NOMO-1 treated with dmso at 0.1 percent for 144 hours (cell line): Measurements from ENCODE around the gene MCM10.

Experiments used
- DNase-seq: peaks from one replicate; lab custom pipeline; 2025; ENCODE audit not compliant: unreplicated experiment; lab: John Stamatoyannopoulos, UW

The MCM10 gene

DNA sequence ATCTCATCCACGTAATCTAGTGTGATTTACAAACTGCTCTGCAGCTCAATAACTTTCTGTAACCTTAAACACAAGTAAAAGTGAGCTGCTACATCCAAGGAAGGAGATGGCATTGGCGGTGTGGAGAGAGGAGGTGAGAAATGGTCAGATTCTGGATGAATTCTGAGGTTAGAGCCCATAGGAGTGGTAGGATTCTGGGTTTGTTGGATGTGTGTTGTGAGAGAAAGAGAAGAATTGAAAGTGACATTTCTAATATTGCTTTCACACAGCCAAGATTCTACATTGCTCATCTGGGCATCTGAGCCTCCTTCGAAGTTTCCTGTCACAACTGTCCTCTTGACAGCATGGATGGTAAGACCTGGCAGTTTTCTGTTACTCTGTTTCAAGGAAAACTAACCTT lies 2.5 kb downstream of the MCM10 start:
- DNase-seq, result no peak

DNA sequence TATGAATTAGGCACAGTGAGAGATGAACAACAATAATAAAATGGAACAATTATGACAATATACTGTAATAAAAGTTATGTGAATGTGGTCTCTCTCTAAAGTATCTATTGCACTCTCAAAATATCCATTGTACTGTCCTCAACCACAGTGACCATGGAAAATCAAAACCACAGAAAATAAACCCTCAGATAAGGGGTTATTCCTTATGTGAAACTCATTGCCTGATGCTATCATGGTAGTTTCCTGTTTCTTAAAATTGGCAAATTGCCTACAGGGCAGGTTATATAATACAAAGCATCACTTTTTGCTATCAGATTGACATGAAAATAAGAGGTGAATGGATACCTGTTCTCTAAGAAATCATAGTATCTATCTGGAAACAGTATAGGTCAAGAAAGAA lies 3.8 kb downstream of the MCM10 start:
- no peak for DNase-seq

DNA sequence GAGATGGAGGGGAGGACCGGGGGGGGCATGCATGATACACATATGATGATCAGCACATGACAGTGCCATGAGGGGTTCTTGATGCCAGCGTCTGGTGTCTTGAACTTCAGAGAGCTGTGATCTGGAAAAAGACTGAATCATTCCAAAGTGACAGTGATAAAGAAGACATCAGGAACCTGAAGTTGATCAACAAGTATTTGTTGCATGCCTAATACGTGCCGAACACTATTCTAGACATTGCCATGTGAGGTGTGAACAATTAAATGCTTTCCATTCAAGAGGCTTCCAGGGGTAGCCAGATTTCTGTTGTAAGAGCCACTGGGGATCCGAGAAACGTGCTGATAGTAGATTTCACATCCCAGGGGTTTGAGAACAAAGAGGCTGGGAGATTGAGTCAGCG lies 6.2 kb downstream of the MCM10 start:
- DNase-seq, result no peak

DNA sequence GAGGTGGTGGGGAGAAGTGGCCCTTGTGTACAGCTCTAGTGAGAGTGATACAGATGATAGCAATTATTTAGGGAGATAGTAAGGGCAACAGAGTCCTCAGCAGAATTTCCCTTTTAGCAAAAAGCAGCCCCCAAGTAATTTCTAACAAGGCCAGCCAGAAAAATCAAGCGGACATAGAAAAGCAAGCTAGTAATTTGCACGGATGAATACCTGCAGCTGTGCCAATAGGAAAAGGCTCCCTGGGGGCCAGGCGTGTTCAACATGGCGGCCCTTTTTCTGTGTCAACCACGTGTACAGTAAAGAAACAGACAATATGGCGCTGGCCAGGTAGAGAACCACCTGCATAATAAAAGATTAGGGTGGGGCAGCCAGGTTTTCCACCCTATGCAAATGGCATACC lies 7.4 kb downstream of the MCM10 start:
- no peak for DNase-seq

DNA sequence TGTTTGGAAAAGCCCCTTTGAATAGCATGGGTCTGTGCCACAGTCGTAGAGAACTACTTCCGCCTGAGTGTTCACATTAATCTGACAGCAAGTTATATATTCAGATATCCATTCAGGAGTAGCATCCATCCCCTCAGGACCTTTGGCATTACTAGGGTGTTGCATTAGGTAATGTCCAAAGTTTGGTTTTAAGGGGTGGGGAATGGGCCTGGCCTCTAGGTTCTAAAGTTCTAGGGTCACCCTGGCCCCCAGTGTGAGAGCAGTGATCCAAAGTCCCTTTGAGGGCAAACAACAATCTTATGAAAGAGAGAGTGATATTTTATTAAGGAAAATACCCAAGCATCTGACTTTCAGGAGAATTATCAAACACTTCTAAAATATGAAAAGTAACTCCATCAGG lies 12.3 kb downstream of the MCM10 start:
- no peak for DNase-seq

DNA sequence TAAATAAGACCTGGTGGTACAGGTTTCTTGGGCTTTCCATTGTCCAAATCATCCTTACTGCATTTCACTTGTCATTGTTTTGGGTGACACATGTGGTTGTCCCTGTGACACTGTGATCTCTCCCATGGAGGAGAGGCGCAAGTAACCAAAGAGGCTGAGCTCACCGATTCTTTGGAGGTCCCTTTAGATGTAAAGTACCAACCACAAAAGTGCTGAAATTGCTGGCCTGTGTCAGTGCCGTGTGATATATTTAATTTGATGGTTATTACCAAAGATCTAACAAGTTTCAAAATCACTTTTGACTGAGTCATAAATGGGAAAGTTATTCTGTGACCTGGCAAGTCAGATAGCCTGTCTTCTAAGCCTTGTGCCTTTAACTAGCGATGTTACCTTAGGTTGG lies 19.4 kb downstream of the MCM10 start:
- no peak for DNase-seq

DNA sequence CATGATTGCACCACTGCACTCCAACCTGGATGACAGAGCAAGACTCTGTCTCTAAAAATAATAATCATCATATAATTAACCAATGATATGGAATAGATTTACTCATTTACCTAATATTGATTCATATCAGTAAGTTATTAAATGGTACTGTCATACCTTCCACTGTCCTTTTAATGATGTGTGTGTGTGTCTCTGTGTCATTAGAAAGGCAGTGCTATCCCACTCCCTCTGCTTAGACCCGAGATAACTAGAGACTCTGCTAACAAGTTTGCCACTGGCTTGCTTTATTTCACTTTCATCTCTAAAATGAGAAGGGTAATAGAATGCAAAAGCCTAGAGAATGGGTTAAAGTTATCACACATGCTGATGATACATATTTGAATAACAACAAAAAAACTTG lies 21.1 kb downstream of the MCM10 start:
- no peak for DNase-seq

DNA sequence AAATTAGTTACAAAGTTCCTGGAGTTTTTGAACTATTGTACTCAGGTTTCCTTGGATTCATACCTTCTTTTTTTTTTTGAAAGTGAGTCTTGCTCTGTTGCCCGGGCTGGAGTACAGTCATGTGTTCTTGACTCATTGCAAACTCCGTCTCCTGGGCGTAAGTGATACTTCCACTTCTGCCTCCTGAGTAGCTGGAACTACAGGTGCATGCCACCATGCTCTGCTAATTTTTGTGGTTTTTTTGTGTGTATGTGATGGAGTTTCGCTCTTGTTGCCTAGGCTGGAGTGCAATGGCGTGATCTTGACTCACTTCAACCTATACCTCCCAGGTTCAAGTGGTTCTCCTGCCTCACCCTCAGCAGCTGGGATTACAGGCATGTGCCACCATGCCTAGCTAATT lies 22.3 kb downstream of the MCM10 start:
- DNase-seq, result no peak

DNA sequence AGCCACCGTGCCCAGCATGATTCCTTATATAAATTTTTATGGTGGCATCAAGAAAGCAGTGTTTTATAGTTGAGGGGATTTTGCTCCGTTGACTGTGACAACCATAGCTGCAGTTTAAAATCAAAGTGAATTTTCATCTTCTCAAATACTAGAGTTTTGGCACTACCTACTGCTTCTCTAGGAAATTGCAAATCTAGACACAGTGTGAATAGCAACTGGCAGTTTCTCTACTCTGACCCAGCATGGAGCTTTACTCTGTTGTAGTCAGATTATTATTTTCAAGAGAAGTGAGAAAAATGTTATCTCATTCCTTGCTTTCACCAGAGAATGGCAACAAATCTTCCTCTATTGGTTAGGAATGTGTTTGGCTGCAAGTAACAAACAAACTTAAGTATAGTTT lies 22.9 kb downstream of the MCM10 start:
- DNase-seq, result no peak

DNA sequence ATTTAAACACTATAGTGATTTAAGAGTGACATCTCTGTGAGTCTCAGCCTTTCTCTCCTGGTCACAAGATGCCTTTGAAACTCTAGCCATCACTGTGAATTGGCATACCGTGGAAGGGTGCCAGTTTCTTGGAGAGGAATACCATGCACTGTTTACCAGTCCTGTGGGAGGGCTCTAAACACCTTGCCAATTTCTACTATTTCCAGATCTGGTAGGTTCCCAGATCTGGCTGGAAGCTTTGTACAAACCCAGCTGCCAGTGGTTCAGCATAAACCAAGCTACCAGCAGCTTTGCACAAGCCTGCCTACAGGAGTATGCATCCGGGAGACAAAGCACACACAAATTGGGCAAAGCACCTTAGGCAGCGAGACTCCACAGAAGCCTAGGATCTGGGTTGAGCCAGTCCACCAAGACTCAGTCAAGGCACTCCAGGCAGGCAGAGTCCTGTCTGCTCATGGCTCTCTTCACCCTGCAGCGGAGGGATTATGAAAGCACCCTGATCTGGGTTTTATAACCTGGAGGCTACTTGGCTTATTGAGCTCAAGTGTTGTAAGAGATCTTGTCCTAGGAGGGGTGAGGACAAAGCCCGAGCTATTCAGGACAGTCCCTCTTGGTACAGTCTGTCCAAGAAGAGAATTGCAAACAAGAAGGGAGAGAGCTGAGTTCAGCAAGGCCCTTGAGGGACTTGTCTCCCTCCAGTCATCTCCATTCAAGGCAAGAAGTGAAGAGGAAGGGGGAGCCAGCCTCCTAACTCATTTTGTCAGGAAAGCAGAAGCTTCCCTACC lies 23.6 kb downstream of the MCM10 start:
- no peak for DNase-seq

DNA sequence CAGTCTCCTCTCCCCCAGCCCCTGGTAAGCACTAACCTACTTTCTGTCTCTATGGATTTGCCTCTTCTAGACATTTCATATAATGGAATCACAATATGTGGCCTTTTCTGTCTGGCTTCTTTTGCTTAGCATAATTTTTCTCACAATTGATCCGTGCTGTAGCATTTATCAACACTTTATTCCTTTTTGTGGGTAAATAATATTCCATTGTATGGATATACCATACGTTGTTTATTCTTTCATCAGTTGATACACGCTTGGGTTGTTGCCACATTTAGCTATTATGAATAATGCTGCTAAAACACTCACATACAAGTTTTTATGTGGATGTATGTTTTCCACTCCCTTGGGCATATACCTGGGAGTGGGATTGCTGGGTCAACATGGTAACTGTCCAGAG lies 25.8 kb downstream of the MCM10 start:
- no peak for DNase-seq

DNA sequence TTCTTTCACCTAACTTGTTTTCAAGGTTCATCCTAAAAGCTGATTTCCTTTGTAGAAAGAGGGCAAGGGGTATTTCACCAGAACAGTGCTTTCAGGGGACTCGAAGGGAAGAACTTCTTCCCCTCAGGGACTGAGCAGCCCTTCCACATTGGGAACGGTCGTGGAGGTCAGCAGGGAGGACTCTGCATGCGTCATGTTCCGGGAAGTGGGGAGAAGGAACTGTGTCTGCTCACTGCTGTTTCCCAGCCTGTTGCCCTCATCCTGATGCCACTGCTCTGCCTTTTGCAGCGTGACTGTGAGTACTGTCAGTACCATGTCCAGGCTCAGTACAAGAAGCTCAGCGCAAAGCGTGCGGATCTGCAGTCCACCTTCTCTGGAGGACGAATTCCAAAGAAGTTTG lies 27.2 kb downstream of the MCM10 start:
- DNase-seq, result no peak

DNA sequence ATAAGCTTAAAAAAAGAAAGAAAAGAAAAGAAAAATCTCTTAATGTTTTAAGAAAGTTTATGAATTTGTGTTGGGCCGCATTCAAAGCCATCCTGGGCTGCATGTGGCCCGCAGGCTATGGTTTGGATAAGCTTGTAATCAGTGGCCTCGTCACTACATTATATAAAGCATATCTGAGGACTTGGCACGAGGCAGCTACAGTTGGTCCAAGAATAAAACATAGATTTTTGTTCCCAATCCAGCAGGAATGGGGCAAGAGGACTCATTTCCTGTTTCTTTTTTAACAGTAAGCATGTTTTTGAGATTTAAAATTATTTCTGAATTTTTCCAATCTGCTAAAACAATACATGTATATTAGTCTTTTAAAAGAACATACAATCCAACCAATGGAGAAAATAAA lies 28.6 kb downstream of the MCM10 start:
- no peak for DNase-seq

DNA sequence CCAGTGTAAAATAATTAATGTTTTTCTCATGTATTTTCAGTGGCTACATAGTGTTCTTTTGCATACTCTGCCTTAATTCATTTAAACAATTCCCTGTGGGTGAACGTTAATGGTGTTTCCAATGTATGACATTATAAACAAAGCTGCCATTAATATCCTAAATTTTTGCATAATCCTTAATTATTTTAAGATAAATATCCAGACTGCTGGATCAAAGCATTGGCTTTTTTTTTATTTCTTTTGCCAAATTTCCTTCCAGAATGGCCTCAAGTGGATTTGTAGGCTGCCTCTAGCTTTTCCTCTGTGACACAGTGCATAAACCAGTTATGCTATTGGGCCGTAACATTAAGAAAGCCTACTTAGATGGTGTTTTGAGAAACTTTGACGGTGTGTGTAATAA lies 29.5 kb downstream of the MCM10 start:
- no peak for DNase-seq

DNA sequence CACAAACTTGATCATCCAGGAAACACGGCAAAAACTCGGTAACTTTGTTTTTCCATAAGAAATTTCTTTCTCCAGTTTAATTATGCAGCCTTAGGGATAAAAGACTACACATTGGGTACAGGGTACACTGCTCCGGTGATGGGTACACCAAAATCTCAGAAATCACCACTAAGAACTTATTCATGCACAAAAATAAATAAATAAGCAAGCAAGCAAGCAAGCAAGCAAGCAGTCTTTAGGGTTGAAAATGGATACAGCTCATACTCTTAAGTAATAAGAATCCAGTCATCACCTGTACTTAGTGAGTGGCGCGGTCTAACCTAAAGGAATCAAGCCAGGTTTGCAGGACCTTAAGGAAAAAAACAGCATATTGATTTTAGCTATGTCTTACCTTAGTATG lies 30.0 kb downstream of the MCM10 start:
- no peak for DNase-seq

DNA sequence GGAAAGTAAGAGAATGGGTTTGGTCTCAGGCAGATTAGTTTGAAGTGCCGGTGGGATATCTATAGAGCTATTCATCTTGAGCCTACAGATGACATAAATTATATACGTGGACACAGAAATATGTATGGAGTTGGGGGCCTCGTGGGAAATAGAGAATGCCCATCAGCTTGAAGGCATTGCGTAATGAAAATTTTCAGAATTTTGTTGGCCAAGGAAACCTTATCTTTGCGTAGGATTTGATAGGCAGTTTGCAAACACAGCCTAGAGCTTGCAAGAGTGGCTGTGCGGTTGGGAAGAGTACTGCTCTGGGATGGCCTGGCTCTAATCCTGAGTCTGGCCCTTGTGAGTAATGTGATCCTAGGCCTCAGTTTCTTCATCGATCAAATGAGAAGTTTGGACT lies 32.3 kb downstream of the MCM10 start:
- no peak for DNase-seq

DNA sequence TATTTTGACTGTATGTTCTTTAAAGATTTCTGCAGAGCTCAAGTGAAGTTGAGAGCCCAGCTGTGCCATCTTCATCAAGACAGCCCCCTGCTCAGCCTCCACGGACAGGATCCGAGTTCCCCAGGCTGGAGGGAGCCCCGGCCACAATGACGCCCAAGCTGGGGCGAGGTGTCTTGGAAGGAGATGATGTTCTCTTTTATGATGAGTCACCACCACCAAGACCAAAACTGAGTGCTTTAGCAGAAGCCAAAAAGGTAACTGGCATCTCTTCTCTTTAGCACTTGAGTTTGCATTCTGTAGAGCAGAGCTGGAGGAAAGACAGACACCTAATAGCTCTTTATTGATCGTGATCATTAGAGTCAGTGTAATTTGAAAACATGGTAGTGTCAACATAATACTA lies 33.7 kb downstream of the MCM10 start:
- DNase-seq, result no peak

DNA sequence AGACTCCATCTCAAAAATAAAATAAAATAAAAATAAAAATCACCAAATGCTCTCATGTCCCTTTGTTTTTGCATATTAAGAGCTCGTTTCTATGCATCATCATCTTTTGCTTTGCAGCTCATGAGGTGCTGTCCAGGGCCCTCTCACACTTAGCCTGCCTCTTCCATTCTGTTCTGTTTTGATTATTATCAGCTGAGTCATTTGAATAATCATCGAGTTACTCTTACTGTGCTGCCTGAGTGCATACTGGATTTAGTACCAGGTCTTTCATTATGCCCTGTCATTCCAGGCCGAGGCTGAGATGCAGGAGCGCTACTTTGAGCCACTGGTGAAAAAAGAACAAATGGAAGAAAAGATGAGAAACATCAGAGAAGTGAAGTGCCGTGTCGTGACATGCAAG lies 39.8 kb downstream of the MCM10 start:
- no peak for DNase-seq

DNA sequence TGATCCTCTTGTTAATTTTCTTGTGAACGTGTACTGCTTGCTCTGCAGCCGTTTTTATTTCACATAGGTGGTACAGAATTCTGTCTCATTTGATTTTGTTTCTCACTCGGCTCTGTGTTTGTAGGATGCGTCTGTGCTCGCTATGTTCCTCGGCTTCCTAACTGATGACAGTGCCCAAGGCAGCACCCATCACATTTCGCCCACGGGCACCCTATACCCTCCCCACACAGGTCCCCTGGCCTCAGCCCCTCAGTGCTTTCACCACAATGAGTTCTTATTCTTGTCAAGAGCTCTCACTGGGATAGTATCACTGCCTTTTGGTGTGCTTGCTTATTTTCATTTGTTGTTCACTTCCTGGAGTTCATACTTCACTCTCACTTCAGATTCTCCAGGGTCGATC lies 44.7 kb downstream of the MCM10 start:
- no peak for DNase-seq

DNA sequence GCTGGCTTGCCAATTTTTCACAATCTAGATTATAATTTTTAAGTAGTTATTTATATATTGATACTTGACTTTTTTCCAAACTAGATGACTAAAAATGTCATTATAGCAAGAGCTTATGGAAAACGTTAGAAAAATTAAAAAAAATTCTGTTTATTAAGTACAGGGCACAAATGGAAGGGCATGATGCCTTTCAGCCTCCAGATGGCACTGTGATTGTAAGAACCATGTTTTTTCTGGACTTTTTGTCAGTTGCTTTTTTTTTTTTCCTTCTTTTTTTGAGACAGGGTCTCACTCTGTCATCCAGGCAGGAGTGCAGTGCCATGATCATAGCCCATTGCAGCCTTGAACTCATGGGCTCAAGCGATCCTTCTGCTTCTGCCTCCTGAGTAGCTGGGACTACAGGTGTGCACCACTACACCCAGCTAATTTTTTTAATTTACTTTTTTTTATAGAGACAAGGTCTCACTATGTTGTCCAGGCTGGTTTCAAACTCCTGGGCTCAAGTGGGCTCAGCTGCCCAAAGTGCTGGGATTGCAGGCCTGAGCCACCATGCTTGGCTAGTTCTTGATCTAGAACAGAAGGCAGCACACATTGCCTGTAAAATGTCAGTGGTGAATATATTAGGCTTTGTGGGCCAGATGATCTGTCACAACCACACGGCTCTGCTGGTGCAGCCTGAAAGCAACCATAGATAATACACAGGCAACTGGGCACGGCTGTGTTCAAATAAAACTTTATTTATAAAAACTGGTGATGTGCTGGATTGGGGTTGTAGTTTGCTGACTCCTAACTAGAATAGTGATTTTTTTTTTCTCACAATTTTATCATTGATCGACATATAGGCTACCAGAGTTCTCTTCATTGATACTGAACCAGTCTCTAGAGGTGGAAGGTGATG lies 45.4 kb downstream of the MCM10 start:
- DNase-seq, result no peak

DNA sequence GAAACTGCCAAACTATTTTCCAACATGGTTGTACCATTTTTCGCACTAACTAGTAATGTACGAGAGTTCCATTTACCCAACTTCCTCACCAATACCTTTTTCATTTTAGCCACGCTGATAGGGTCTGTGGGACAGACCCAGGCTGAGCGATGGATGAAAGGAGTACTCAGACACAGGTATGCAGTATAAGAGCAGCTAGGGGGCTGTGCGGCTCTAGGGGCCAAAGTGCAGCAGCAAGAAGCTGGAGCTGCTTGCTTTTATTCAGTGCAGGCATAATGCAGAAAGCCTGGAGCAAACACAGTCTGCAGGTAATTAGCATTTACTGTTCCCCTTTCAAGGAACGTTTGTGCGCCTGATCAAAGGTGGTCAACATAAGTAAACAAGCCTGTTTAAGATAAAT lies 51.8 kb downstream of the MCM10 start:
- DNase-seq, result no peak

DNA sequence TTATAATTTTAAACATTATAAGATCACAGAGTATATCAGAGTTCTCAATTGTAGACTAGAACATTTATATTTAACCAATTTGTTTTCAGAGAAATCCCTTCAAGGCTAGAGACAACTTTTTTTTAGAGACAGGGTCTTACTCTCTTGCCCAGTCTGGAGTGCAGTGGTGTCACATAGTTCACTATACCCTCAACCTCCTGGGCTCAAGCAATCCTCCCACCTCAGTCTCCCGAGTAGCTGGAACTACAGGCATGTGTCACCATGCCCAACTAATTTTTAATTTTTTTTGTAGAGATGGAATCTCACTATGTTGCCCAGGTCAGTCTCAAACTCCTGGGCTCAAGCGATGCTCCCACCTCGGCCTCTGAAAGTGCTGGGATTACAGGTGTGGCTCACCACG lies 57.5 kb downstream of the MCM10 start:
- DNase-seq, result no peak
